ENCODE measurements around the gene MAGI1.

Gene MAGI1

GRCh38 chr3:65497846-65498245, 540.9 kb downstream of the MAGI1 start:
- DNase-seq: peak; percentile 32

DNA sequence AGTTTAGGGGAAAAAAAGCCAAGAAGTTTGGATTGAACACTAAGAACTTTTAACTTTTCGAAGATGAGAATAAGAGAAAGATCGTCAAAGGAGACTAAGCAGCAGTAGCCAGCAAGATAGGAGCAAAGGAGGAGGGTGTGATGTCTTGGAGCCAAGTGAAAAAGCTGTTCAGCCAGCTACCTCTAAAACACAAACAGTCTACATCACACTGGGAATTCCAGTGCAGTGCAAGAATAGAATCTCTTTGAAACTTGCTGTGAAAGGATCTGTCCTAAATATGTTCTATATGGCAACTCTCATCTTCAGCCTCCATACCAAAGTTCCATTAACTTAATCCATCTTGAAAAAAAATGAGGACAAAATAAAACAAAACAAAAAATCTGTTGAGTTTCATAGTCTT, 541.5 kb downstream of the MAGI1 start:
- no peak for DNase-seq

GRCh38 chr3:65493938-65494337, 544.8 kb downstream of the MAGI1 start:
- DNase-seq: no peak

GRCh38 chr3:65493371-65493882, 545.3 kb downstream of the MAGI1 start:
- no peak for DNase-seq

DNA sequence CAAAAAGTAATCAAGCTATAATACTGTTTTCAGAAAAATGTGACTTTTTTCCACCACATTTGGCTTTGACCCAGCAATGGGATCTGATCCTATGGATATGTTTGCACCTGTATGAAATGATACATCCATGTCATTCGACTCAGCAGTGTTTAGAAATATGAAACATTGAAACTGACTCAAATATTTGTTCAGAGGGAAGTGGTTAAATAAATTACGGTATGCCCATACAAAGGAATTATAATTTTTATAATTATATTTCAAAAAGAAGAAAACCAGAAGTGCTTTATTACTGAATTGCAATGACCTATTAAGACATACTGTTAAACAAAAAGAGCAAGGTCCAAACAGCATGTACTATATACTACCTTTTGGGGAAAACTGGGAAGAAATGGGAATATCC, 546.5 kb downstream of the MAGI1 start:
- DNase-seq: no peak

- no peak for DNase-seq
These were observed 548.6 kb downstream of the MAGI1 start for GRCh38 chr3:65490114-65490513.

- DNase-seq: no peak
These were observed 549.5 kb downstream of the MAGI1 start for GRCh38 chr3:65489253-65489652.

GRCh38 chr3:65485826-65486469, 552.8 kb downstream of the MAGI1 start:
- no peak for DNase-seq

DNA sequence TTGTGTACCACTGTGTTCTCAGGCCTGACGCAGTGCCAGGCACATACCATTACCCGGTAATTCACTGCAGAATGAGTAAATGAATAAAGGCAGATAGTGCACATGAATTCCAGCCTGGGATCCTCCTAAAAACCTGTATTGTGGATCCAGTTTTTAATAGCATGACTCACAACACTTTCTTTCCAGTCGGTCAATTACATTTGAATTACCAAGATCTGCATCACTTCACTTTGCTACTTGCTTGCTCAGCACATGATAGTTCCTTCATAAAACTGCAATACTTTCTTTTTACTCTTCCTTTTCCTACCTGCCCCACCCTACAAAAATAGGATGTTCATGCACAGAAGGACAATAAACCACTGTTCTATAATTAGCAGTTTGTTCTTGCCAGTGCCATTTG, 553.8 kb downstream of the MAGI1 start:
- DNase-seq: no peak

- DNase-seq: peak; percentile 24
These were observed 555.2 kb downstream of the MAGI1 start for GRCh38 chr3:65483480-65483879.

- no peak for DNase-seq
These were observed 555.7 kb downstream of the MAGI1 start for GRCh38 chr3:65483011-65483410.

- no peak for DNase-seq
These were observed 557.6 kb downstream of the MAGI1 start for GRCh38 chr3:65481085-65481484.

- DNase-seq: no peak
These were observed 558.7 kb downstream of the MAGI1 start for GRCh38 chr3:65479990-65480389.

DNA sequence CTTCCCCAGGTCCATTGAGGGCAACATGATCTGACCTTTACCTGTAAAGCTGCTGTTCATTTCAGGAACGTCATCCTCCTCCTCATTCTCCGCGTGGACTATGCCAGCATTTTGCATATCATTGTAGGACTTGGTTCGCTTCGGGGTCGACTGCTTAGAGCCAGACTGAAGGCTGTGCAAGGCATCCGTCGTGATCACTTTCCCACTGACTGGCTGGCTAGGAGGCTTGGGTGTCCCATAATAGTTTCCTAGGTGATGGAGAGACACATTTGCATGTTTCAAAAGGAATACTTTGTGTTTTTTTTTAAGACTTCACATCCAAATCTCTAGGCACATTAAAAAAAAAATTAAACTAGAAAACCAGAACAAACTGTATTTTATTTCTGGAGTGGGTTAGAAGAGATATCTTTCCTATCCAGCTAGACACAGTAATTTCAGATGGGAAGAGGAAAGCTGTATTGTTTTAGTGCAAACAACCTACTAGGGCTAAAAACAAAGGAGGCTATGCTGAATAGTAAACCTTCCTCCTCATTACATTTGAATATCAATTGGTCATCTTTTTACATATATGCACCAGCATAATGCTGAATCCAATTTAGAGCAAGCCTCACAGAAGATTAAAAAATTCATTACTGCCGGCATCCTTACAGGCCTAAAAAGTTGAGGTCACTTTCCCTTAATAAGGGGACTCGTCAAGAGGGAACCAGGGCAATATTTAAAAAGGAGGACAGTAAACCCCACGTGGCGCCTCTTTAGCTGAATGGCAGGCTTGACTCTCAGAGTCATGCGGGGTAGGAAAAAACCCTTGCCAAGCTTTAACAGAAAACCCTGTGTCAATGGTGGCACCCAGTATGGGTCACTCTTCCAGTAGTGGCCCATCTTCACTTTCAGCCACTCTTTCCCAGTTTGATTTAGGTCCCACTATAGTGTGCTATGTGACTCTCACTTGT, 559.9 kb downstream of the MAGI1 start:
- DNase-seq: no peak

DNA sequence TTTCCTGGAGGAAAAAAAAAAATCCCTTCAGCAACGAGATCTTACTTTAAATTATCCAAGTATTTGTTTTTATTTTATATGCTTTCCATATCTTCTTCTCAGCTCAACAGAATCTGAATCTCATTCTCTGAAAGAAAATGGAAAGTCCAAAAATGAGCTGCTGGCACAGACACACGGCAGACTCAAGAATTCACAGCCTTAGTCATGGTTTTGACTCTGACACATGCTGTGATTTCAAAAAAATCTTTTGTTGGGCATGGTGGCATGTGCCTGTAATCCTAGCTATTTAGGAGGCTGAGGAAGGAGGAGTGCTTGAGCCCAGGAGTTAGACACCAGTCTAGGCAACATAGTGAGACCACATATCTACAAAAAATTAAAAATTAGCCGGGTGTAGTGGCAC, 565.0 kb downstream of the MAGI1 start:
- DNase-seq: no peak

DNA sequence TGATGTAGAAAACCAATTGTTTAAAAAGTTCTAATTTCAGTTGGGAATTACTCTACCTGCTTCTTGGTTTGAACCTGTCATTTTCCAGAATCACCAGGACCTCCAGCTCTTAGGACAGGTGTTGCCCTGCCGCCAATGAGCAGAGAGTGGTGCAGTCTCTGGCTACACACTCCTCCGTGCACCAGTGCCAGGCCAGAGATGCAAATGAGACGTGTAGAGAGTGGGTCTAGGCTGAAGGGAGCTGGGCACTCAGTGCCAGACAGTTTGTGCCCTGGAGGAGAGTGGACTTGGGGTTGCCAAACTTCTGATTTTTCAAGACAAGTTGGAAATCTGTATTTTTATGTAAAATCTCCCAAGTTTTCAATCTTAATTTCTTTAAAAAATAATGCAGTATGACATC, 566.2 kb downstream of the MAGI1 start:
- DNase-seq: no peak

- no peak for DNase-seq
These were observed 572.3 kb downstream of the MAGI1 start for GRCh38 chr3:65466300-65466988.

DNA sequence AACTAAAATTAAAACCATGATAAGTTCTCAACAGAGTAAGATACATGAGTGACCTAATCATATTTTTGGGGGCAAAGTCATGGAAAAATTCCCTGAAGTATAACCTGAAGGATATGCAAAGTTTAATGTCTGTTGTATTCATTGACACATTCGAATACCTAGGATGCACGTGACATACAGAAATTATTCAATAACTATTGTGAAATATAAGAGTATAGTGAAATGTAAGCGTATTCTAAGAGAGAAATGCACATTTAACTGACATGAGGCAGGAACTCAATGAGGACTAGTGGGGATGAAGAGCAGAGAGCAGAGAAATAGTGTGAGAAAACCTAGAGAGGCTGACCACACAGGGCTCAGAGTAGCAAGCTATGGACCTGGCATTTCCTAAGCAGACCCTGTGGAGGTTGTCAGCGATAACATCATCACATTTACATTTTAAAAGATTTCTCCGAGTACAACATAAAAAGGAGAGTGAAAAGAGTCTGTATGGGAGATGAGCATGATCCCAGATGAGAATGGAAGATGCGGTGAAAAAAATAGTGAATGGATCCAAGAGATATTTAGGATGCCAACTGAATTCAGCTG, 588.8 kb downstream of the MAGI1 start:
- DNase-seq: no peak

DNA sequence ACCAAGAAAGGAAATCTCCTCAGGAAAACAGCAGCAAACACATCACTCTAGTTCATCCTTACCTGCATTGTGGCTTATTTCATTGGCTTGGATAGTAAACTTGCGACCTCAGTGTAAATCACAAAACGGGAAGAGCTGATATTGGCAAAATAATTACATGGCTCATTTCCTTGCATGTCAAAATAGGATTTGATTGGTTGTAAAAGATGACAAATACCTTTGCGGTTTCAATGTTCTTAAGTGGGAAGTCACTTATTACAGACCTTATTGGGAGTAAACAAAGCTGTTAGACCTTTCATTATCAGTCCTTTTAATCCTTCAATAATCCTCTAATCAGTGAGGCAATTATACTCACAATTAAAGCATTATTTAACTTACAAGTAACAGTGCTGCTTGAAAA, 590.6 kb downstream of the MAGI1 start:
- DNase-seq: no peak

DNA sequence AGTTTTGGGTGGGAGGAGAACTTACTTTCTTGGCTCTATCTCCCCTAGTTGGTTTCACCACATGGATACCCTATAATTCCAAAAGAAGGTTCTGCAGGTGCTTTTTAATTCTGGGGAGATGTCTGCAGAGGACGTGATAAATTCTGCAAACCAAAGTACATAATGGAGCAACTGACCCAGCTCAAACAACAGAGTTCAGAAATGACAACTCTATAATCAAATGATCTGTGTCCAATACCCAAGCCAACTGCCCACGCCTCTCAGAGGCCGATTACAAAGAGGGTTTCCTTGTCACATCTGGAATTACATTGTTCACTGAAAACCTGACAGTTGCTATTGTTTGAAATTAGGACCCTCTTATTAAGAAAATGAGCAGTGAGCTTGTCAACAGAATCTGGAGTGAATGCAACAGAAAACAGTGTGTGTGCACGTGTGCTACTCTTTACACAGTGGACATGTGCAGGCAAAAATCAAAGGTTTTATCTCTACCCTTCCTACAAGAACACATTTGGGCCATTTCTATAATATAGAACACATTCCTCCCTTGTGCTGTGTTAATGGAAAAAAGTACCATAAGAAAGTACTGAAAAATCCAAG, 593.0 kb downstream of the MAGI1 start:
- no peak for DNase-seq

DNA sequence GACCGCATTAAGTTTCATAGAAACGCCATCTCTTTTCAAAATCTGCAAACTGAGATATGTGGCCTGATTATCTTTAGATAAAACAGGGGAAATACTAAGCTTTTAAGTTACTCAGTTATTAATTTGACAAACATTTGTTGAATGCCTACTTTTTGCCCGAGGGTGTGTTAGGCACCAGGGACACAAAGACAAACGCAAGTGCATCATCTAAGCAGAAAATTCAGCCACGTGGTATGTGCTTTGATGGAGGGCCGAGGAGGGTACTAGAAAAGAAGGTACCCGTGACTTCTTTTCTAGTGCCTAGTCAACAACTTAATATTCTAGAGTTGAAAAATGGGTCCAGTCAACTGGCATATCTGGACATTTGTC, 594.3 kb downstream of the MAGI1 start:
- no peak for DNase-seq

DNA sequence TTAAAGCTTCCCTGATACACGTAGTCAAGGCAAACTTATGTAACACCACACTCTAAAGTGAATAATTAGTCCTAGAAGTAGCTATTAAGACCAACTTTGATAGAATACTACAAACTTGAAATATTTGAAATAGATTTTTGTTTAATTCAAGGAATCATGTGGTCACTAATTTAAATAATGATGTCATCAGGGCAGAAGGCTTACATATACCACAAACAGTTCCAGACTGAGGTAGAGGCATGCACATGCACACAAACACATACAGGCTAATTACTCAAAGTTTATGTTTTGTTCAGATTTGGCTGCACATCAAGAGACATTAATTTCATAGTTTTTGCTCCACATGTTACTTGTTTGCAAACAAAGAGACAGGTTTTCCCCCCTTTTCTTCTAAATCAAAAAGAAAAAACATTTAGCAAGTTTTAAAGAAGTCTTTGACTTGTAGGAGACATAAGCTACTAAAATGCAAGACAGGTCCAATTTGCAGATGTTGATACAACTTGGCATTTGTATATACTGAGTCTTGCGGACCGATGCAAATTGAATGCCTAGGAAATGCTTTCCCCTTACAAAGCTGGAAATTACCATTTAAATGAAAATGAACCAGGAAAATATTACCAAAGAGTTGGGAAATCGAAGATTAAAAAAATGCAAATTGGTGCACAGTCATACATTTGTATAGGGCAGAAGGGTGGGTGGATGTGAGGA, 594.8 kb downstream of the MAGI1 start:
- no peak for DNase-seq

Measured in NCI-H345 (cell line).